NCI-H526 treated with DMSO at 0.1 percent for 48 hours (cell line): ENCODE results near the gene DRC7.

ENCODE experiments used
- DNase-seq: peaks from one replicate; lab custom pipeline; 2025; lab: John Stamatoyannopoulos, UW

DRC7 gene

GRCh38 chr16:57690782-57691471 lies 3.7 kb upstream of the DRC7 start:
- no peak for DNase-seq

GRCh38 chr16:57692636-57693035 lies 2.0 kb upstream of the DRC7 start:
- no peak for DNase-seq

DNA sequence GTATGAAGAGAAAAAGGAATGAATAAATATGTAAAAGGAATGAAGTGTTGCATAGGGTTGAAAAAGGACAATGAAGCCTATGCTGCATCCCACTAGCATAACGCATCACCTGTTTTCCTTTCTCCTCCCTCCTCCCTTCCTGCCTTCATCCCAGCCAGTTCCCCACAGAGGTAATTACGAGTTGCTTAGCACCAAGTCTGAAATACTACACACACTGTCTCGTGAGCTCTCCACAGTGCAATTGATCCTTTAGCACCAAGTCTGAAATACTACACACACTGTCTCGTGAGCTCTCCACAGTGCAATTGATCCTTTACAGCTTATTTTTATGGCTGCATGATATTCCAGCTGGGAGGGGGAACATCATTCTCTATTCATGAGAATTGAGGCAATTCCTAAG lies 1.1 kb upstream of the DRC7 start:
- no peak for DNase-seq

DNA sequence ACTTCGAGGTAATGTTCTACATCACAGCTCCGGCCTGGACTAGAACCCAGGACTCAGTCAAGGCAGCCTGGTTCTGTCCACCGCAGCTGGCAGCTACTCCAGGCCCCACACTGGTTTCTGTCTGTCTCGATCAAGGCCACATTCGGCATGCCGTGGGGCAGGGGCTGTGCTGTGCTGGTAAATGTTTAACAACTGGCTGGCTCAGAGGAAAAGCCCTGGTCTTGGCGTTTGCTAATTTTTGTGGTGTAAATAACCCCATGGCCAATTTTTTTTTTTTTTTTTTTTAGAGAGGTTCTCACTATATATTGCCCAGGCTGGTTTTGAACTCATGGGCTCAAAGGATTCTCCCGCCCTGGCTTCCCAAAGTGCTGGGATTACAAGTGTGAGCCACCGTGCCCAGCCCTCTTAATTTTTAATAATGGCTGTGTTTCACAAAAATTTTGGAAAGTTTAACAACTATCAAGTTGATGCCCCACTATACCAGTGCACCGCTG lies 328 bp upstream of the DRC7 start:
- no peak for DNase-seq

DNA sequence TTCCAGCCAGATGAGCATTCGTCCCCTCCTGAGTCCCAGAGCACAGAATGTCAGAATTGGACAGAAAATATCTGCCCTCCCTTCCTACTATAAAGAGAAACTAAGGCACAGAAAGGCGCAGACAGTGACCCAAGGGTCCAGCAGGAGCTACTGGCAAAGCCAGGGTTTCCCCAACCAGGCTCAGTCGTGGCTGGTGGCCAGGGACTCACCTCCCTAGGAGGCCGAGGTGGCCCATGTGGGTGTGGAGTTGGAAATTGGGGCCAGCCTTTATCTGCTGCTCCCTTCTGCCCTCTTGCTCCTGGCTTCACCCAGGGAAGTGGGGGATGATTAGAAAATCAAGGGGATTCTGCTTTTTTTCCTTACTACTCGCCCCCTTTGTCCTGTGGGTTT lies 1.1 kb downstream of the DRC7 start:
- DNase-seq: no peak

DNA sequence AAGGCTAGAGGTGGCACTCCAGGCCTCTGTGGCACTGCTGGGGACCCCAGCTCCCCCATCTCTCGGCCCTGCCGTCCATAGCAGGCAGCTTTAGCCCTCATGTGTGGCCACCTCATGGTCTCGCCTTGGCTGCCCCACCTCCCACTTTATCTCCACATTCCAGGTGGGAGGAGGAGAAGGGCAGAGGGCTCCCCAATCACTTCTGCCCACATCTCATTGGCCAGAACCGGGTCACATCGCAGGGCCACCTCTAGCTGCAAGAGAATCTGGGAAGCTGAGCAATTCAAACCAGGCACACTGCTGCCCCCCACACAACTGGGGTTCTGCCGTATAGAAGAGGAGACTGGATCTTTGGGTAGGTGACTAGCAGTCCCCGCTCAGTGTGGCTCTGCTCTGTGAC lies 1.6 kb downstream of the DRC7 start:
- DNase-seq: no peak

DNA sequence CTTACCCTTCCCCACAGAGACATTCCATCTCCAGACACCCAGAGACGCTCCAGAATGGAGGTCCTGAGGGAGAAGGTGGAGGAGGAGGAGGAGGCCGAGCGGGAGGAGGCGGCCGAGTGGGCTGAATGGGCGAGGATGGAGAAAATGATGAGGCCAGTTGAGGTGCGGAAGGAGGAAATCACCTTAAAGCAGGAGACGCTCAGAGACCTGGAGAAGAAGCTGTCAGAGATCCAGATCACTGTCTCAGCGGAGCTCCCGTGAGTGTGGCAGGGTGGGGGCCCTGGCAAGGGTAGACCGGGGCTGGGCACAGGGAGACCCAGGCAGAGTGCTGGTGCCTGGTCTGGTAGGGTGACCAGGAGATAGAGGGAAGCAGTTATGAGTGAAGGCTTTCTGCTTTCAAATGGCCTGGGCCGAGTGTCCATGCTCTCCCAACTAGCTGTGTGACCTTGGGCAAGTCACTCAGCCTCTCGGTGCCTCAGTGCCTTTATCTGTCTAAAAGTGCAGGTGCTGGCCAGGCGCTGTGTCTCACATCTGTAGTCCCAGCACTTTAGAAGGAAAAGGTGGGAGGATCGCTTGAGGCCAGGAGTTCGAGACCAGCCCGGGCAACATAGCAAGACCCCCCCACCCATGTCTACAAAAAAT lies 3.4 kb downstream of the DRC7 start:
- DNase-seq: no peak

- no peak for DNase-seq
Observed at GRCh38 chr16:57698812-57699405, 4.3 kb downstream of the DRC7 start.

DNA sequence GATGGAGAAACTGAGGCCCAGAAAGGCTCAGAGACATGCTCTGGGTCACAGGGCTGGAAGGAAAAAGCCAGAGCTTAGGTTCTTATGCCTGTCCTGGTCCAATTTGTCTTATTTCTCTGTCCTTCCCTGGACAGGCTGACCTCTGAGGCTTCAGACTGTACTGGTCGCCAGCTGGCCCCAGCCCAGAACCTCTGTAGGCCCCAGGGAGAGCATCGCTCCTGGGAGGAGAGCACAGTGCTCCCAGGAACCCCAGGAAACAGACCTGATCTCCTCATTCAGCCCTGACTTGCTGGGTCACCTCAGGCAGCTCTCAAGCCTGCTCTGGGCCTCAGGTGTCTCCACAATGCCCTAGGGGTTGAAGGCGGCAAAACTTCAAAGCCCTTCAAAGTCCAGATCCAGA lies 4.9 kb downstream of the DRC7 start:
- DNase-seq: no peak

GRCh38 chr16:57699899-57700298 lies 5.3 kb downstream of the DRC7 start:
- DNase-seq: no peak

- DNase-seq: no peak
Observed at GRCh38 chr16:57700781-57701551, 6.4 kb downstream of the DRC7 start.

DNA sequence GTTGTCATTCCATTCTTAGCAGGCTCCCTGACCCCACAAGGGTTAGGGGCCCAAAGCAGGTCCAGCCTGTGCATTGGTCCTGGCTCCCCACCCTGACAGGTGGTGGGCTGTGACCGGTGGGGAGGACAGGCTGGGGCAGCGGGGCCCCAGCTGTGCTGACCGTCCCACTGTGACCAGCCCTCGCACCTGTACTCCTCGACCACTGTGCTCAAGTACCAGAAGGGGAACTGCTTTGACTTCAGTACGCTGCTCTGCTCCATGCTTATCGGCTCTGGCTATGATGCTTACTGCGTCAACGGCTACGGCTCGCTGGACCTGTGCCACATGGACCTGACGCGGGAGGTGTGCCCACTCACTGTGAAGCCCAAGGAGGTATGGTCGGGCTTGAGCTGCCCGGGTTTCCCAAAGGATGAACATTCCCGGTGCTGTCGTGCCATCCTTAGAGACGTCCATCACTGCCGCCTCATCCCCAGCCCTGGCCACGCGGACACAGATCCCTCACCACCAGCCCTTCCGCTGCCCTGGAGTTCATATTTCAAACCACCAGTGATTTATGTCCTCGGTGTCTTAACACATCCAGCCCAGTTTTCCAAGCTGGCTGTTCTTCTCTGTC lies 7.3 kb downstream of the DRC7 start:
- DNase-seq: no peak

GRCh38 chr16:57703416-57704010 lies 8.9 kb downstream of the DRC7 start:
- DNase-seq: no peak

- DNase-seq: no peak
Observed at GRCh38 chr16:57704011-57704904, 9.7 kb downstream of the DRC7 start.

DNA sequence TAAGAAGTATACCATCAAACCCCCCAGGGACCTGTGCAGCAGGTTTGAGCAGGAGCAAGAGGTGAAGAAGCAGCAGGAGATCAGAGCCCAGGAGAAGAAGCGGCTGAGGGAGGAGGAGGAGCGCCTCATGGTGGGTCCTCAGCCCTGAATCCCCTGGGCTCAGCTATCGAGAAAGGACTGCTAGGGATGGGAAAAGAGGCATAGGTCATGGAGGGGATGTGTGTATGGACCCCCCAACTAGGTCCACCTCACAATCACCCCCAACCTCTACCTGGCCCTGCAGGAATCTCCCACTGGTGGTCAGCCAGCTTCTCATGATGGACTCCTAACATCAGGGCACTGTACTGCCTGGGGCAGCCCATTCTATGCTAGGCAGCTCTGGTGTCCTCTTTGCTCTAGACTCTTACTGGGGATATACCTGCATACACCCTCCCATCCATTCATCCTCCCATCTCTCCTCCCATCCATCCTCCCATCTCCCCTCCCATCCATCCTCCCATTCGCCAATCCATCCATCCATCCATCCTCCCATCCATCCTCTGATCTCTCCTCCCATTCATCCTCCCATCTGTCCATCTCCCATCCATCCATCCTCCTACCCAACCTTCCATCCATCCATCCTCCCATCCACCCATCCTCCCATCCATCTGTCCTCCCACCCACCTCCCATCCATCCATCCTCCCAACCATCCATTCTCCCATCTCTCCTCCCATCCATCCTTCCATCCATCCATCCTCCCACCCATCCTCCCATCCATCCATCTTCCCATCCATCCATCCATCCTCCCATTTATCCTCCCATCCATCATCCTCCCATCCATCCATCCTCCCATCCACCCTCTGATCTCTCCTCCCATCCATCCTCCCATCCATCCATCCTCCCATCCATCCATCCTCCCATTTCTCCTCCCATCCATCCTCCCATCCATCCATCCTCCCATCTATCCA lies 10.6 kb downstream of the DRC7 start:
- DNase-seq: no peak

GRCh38 chr16:57706717-57707116 lies 12.1 kb downstream of the DRC7 start:
- no peak for DNase-seq

DNA sequence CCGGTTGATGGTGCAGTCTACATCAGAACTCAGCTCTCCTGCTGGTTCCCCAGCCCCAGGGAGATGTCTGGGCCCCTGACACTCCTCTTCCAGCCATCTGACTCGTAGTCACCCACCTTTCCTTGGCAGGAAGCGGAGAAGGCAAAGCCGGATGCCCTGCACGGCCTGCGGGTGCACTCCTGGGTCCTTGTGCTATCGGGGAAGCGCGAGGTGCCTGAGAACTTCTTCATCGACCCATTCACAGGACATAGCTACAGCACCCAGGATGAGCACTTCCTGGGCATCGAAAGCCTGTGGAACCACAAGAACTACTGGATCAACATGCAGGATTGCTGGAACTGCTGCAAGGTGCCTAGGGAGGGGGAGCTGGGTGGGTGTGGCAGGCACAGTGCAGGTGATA lies 12.7 kb downstream of the DRC7 start:
- DNase-seq: no peak

GRCh38 chr16:57708168-57708567 lies 13.6 kb downstream of the DRC7 start:
- DNase-seq: peak; percentile 5

- DNase-seq: no peak
Observed at GRCh38 chr16:57709663-57710062, 15.1 kb downstream of the DRC7 start.

- no peak for DNase-seq
Observed at GRCh38 chr16:57711346-57711745, 16.7 kb downstream of the DRC7 start.
